NCI-H1930 (cell line): ENCODE measurements around the gene DTX1.
A peak's percentile ranks its signal among the peaks of the same experiment; 100 is the strongest.

ENCODE experiments used
- DNase-seq, 2 experiments: peaks; one replicate each; lab custom pipeline; 2025; lab: John Stamatoyannopoulos, UW

The DTX1 gene

GRCh38 chr12:113095405-113095804 is 38.9 kb downstream of the DTX1 start:
- DNase-seq = no peak

- no peak for DNase-seq
These were observed 40.3 kb downstream of the DTX1 start for GRCh38 chr12:113096675-113097461.

DNA sequence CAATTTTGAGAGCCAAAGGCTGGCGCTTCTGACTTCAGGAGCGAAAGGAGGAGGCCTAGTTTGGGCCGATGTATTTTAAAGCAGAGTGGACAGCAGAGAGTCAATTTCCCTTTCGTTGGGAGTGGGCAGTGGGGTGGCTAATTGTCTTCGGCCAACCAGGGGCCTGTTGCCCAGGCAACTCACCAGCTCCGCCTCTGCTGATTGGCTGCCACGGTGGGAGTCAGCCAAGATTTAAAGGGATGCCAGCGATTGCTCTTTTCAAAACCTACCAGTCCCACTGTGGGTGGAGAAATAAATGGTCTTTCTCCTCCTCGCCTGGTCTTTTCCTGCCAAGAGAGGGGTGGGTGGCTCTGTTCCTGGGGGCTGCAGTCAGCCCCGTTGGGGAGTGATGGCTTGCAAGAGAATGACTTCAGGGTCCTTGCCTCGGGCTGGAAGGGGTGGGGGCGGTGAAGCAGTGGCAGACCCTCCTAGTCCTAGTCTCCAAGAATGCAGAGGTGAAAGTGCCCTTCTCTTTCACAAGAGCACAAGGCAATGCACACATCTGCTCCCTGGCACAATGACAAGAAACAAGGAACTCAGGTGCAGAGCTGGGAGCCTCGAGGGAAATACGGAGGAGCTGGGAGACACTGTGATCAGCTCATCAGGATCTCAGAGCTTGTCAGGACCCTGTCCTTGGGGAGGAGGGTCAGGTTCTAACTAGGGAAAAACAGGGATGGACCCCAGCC is 41.3 kb downstream of the DTX1 start:
- no peak for DNase-seq

GRCh38 chr12:113098441-113099028 is 42.0 kb downstream of the DTX1 start:
- DNase-seq = peak in 1 of 2 experiments; percentile 32

GRCh38 chr12:113099364-113099763 is 42.8 kb downstream of the DTX1 start:
- no peak for DNase-seq

DNA sequence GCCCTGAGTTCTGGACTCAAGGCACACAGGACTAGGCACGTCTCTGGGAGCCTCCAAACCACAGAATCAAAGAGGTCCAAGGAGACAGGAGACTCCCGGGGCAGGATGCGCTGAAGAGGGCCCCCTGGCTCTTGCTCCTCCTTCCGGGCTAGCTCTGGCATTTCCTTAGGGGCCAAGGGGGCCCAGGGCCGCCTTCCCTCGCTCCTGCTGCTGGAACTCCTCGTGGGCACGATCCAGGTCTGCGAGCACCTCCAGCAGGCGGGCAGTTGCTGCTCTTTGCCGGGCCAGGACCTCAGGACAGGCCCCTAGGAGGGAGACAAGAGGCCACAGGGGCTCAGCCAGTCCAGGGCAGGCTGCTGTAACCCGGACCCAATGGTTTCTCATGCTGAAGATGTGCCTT is 43.2 kb downstream of the DTX1 start:
- DNase-seq = no peak

DNA sequence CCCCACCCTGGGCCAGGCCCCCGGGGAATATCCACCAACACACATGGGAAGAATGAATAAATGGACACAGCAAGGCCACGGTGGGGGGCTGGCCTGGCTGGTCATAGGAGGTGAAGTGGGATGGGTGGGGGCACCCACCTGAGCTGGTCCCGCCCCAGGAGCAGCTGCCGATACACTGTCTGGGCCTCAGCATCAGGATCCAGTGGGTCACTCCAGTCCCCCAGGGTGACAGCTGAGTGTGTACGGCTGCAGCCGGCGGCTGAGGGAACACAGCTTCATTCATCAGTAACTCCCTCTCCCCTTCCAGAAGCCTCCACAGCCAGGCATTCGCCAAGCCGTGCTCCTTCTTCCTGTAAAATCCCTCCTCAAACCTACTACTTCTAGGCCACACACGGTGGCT is 45.2 kb downstream of the DTX1 start:
- DNase-seq = no peak

DNA sequence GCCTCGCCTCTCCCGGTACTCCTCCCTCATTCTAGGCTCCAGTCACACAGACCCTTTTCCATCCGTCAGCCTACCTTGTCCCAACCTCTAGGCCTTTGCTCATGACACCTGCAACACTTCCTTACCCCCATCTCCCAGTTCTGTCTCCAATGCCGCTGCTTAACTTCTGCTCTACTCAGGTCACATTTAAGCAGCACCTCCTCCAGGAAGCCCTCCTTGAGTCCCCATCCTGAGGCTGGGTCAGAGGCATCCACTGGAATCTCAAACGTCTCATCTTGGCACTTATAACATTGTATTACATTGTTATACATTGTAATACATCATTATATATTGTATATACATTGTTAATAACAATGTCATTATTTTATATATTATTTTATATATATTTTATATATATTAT is 46.3 kb downstream of the DTX1 start:
- DNase-seq = no peak

- DNase-seq = peak; percentile 61 to 73
These were observed 47.4 kb downstream of the DTX1 start for GRCh38 chr12:113103756-113104450.

- no peak for DNase-seq
These were observed 48.5 kb downstream of the DTX1 start for GRCh38 chr12:113104953-113105510.

GRCh38 chr12:113105606-113106271 is 49.2 kb downstream of the DTX1 start:
- DNase-seq = no peak

DNA sequence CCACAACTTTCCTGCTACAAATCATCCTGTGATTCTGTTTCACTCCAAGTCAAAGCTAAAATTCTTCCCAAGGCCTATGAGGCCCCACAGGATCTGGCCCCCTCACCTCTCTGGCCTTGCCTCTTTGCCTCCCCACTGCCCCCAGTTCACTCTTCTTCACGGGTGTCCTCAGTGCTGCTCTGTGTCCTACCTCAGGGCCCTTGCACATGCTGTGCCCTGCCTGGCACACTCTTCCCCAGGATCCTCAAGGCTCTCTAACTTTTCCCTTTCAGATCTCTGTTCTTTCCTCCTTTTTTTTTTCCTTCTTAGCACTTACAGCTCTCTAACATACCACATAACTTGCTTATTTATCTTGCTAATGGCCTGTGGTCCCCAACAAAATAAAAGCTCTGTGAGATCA is 49.8 kb downstream of the DTX1 start:
- no peak for DNase-seq

GRCh38 chr12:113108308-113108707 is 51.8 kb downstream of the DTX1 start:
- DNase-seq = no peak

- DNase-seq = no peak
These were observed 52.8 kb downstream of the DTX1 start for GRCh38 chr12:113109360-113109759.

- no peak for DNase-seq
These were observed 53.5 kb downstream of the DTX1 start for GRCh38 chr12:113109872-113110599.

- DNase-seq = no peak
These were observed 54.7 kb downstream of the DTX1 start for GRCh38 chr12:113111247-113111646.

GRCh38 chr12:113112043-113112899 is 55.7 kb downstream of the DTX1 start:
- no peak for DNase-seq

DNA sequence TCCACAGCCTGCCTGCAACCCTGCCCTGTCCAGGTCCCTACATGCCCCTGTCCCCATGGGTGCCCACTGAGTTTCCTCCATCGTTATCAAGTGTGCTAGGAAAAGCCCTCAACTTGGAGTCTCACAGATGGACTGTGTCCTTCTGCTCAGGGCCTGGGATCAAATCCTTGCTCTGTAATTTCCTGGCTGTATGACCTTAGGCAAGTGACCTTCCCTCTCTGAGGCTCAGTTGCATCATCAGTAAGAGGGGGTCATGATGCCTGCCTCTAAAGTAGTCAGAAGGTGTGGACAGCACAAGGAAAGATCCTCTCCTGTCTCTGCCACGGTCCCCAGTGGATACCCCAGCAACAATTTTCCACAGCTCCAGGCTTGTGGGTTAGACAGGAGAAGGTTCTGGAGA is 56.9 kb downstream of the DTX1 start:
- DNase-seq = no peak

- DNase-seq = no peak
These were observed 58.1 kb downstream of the DTX1 start for GRCh38 chr12:113114447-113115178.
